GM18526 (cell line): ENCODE results near the gene RCOR1.

Source experiments
- POLR2A ChIP-seq: IDR thresholded peaks from 3 replicates; pipeline ENCODE4 v1.6.1; 2011; ENCODE audit not compliant: insufficient read length; ENCODE audit errors: extremely low read depth

Gene RCOR1

DNA sequence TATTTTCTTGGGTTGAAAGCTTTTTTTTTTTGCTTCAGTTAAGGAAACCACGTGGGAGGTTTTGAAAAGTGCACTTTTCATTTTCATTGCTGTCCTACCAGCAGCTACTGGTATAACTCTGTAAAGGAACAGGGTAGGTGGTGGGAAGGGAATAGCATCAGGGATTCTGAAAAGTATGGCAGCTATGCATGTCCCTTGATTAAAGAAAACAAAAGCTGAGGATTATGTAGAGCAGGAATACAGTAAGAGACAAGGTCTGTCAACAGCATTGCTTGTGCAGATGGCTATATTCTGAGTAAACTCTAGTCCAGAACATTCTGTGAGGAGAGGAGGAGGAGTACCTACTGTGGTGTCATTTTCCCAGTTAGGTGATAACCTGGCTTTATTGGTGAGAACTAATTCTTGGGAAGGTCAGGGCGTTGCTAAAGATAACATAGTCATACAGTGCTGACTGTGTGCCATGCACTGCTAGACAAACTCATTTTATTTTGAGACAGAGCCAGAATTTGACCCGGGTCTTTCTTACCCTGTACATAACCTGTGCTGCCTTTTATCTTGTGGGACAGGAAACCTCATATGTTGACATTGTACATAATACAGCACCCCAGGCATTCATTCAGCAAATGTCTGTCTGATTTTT is 104.5 kb downstream of the RCOR1 start:
- no peak for TF ChIP-seq POLR2A

DNA sequence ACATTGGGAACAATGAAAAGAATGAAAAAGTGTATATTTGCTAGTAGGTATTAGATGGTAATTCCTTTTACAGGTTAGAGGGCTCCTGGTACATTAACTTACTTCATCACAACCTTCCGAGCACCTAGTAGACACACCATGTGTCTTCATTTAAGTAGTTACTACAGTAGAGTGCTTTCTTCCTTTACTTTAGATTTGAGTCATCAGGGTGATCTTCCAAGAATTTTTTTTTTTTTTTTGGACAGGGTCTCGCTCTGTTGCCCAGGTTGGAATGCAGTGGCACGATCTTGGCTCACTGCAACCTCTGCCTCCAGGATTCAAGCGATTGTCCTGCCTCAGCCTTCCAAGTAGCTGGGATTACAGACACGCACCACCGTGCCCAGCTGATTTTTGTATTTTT is 105.1 kb downstream of the RCOR1 start:
- TF ChIP-seq POLR2A = no peak

DNA sequence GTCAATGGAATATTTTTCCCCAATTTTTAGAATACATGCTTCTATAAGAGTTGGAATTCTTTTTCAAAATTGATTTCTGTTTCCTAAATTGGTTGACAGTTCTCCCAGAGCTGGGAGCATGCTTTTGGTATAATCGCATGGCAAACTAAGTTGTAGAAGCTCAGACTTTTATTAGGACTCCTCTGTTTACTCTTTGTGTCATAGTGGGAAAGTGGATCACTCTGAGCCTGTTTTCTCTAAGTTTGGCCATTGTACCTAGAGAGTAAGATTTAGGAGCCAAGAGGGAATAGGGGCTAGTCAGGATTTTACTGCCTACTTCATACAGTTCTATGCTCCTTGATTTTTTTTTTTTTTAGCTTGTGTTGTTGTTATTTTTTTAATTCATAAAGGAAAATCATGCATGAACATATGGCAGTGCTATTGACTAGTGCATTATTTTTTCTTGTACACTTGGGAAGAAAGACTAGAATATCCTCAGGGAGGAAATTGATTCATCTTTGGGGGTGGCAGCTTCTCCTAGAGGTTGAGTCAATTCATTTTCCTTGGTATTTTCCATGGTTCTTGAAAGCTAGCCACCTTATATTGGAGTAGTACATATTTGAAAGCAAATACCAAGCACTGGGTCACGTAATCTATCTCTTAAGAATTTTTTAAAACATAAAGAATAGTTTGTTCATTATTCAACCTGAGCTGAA is 107.1 kb downstream of the RCOR1 start:
- TF ChIP-seq POLR2A = no peak

DNA sequence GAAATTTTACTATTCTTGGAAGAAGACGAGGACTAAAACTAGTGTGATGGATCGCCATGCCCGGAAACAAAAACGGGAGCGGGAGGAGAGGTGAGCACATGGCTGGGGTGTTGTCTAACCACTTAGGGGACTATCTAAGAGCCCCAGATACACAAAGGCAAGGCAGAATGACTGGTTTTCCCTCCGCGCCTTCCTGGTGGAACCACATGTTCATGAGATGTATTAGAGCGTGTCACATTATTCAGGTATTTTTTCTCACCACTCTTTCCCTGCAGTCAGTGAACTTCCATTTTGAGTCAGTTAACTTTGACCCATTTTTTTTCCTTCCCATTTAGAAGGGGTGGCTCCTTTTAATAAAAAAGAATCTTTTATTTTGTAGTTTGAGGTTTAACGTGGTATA is 116.0 kb downstream of the RCOR1 start:
- TF ChIP-seq POLR2A = no peak

GRCh38 chr14:102711207-102711606 is 118.8 kb downstream of the RCOR1 start:
- no peak for TF ChIP-seq POLR2A

DNA sequence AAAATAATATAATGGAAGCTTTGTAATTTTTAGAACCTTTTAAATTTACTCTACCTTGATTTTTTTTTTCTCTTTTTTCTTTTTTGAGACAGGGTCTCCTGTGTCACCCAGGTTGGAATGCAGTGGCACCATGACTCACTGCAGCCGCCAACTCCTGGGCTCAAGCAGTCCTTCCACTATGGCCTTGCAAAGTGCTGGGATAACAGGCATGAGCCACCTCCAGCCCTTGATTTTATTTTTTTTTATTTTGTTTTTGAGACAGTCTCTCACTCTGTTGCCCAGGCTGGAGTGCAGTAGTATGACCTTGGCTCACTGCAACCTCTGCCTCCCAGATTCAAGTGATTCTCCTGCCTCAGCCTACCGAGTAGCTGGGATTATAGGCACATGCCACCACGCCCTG is 119.5 kb downstream of the RCOR1 start:
- TF ChIP-seq POLR2A = no peak

DNA sequence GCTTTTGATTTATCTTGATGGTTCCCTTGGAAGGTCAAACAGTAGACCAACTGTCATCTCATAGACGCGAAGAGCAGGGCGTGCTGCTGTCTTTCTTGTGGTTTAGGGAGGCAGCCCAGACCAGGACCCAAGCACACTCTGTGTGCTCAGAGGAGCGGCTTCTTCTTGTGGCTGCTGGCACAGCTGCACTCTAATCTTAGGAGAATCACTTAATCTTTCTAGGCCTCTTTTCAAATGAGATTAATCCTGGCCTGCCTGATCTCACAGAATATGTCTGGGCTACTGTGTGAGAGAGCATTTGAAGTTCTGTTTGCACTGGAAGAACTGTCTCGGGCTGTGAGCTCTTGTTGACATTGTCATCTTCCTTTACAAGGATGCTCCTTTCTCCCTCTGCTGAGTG is 124.8 kb downstream of the RCOR1 start:
- TF ChIP-seq POLR2A = no peak

GRCh38 chr14:102722646-102723045 is 130.2 kb downstream of the RCOR1 start:
- no peak for TF ChIP-seq POLR2A

- TF ChIP-seq POLR2A = no peak
These were observed 131.2 kb downstream of the RCOR1 start for GRCh38 chr14:102723650-102724049.

DNA sequence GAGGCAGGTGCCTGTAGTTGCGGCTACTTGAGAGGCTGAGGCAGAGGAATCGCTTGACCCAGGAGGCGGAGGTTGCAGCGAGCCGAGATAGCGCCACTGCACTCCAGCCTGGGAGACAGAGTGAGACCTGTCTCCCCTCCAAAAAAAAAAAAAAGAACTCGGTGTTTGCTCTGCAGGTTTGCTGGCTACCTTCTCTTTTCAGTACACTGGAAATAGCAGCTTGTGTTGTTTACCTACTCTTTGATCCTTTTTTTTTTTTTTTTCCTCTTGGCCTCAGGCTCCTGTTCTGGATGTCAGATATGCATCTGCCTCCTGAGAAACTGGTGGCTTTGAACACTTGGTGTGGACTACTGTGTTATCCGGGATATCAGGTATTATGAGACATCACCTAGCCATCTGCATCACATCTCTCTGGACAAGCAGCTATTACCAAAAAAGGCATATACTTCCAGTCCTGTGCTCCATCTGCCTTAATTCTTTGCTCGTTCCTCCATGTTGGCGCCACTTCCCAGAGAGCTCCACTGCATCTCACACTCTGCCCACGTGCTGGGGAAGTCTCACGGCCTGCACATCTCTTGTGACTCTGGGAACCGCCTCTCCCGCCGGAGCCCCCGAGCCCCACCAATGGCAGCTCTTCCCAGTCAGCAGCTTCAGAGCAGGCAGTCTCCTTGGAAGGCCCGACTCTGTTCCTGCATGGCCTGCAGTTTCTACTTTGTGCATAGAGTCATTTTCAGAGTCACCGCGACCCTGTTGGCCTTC is 133.9 kb downstream of the RCOR1 start:
- TF ChIP-seq POLR2A = no peak

DNA sequence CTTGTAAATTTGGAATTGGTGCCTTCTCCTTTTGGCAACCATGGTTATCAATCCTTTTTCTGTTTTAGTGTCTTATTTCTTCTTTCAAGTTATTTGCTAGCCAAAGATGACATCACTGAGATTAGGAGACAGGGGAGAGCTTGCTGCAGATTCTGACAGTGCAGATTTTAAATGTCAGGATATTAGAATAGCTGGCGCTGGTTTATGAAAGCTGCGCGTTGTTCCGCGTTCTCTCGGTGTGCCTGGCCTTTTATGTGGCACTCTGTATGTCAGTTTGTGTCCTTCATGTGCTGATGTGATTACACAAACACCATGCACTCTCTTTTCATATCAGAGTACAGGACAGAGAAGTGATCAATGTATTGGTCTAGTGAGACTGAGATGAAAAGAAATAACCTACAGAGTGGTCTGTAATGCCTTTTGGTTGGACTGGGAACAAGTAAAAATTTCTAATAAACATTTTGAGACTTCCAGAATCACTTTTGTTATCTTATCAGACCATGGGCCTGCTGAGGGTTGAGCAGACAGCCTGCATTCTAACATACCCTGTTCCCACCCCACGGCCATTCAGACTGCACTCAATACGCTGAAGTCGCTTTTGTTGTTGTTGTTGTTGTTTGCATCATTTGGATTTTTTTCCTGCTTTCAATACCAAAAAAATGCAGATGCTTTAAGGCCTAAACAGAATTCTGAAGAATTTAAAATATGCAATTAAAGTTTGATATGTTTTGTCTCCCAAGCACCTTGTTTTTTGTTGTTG is 135.1 kb downstream of the RCOR1 start:
- TF ChIP-seq POLR2A = no peak

GRCh38 chr14:102728501-102728900 is 136.1 kb downstream of the RCOR1 start:
- no peak for TF ChIP-seq POLR2A

GRCh38 chr14:102729268-102729667 is 136.8 kb downstream of the RCOR1 start:
- TF ChIP-seq POLR2A = no peak

DNA sequence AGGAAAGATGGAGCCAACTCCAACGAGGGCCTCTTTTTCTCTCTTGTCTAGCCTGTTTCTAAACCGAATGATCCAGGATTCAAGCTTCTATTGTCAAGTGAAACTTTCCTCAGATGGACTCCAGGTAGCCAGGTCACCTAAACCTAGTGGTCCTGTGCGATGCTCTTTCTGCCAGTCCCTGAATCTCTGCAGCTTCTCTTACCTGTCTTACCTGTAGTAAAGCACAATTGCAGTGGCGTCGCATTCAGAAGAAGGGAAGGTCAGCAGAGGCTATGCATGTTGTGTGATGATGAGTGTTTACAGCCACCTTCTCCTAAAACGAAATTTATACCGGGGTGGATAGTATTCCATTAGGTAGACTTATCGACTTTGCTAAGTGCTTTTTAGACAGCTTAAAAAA is 137.4 kb downstream of the RCOR1 start:
- TF ChIP-seq POLR2A = no peak

GRCh38 chr14:102731101-102731870 is 138.8 kb downstream of the RCOR1 start:
- no peak for TF ChIP-seq POLR2A
